ENCODE measurements around the gene BMP6. TPM values are rescaled to one million over a fixed set of nuclear protein-coding genes. Genes with fewer than 3 reads are reported as not detected.
"Not testable (repeated sequence)": the region's sequence is repeated elsewhere in the genome, so short reads cannot be mapped to it uniquely, and the experiment has no call there.

Gene BMP6
- total and polyA plus RNA-seq, 9 donors, result 3.4 to 28.1 (median 8.3) TPM

DNA sequence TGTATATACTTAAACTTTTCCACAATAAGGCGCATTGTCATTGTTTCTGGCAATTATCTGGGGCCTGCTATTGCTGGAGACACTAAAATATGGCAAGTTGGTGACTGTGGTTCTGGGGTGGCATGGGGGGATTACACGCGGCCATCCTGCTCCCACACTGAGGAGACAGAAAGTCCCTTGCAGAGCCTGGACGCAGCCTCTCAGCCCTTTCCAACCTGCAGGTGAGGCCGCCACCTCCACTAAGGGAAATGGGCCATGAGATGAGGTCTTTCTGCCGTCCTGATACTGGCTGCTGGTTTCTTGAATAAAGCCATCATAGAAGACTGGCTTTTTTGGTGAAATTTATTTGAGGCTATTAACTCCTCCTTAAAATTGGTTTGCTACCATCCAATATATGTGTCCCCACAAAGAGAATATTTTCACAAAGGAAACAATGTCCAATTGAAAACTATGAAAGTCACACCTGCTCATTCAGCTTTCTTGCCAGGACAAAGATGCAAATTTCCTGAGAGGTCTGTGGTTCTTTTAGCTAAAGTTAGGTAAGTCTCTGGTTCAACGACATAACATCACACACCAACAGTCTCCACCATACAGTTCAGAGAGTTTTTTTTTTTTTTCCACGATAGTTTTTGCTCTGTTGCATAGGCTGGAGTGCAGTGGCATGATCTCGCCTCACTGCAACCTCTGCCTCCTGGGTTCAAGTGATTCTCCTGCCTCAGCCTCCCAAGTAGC is 171.7 kb downstream of the BMP6 start:
- TF ChIP-seq POLR2A (IDR thresholded peaks at IDR 0.05), result no peak
- TF ChIP-seq, protein P1, sequence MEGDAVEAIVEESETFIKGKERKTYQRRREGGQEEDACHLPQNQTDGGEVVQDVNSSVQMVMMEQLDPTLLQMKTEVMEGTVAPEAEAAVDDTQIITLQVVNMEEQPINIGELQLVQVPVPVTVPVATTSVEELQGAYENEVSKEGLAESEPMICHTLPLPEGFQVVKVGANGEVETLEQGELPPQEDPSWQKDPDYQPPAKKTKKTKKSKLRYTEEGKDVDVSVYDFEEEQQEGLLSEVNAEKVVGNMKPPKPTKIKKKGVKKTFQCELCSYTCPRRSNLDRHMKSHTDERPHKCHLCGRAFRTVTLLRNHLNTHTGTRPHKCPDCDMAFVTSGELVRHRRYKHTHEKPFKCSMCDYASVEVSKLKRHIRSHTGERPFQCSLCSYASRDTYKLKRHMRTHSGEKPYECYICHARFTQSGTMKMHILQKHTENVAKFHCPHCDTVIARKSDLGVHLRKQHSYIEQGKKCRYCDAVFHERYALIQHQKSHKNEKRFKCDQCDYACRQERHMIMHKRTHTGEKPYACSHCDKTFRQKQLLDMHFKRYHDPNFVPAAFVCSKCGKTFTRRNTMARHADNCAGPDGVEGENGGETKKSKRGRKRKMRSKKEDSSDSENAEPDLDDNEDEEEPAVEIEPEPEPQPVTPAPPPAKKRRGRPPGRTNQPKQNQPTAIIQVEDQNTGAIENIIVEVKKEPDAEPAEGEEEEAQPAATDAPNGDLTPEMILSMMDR (IDR thresholded peaks at IDR 0.05), result no peak
- no peak for TF ChIP-seq EP300 (IDR thresholded peaks at IDR 0.05)
- no peak overlapping the region for H3K27ac ChIP-seq
- H3K9me3 ChIP-seq, result no peaks in the 10 kb centered on the region
- H3K4me3 ChIP-seq, result no peak overlapping the region
- H3K36me3 ChIP-seq, result no peaks in the 10 kb centered on the region
- peaks cover 5% of the 10 kb centered on the region for H3K4me1 ChIP-seq (ENCODE audit: insufficient read depth)
- intact Hi-C loops (cut with DNase I), result no loop called here
- no peak for DNase-seq
- WGBS, 3 donors, result 91 to 95% (median 95%) methylated on average over 9 of the region's 9 CpGs
- H3K27me3 ChIP-seq, result no peaks in the 10 kb centered on the region

DNA sequence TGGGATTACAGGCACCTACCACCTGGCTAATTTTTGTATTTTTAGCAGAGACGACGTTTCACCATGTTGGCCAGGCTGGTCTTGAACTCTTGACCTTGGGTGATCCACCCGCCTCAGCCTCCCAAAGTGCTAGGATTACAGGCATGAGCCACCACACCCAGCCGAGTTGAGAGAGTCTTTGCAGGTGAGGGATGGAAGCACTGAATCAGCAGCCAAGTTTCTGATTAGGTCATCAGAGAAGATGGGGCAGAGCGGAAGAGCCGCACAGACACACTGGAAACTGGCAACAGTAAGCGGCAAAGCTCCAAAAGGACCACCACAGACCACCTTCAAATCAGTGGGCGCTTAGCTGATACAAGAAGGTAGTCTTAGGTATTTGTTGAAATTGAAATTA is 172.3 kb downstream of the BMP6 start:
- H3K36me3 ChIP-seq; H3K9me3 ChIP-seq; intact Hi-C loops (cut with DNase I); H3K4me3 ChIP-seq; H3K27ac ChIP-seq; DNase-seq; H3K4me1 ChIP-seq (ENCODE audit: insufficient read depth); H3K27me3 ChIP-seq: not testable (repeated sequence)
- 86 to 89% (median 89%) methylated on average over 8 of the region's 8 CpGs for WGBS, 3 donors

DNA sequence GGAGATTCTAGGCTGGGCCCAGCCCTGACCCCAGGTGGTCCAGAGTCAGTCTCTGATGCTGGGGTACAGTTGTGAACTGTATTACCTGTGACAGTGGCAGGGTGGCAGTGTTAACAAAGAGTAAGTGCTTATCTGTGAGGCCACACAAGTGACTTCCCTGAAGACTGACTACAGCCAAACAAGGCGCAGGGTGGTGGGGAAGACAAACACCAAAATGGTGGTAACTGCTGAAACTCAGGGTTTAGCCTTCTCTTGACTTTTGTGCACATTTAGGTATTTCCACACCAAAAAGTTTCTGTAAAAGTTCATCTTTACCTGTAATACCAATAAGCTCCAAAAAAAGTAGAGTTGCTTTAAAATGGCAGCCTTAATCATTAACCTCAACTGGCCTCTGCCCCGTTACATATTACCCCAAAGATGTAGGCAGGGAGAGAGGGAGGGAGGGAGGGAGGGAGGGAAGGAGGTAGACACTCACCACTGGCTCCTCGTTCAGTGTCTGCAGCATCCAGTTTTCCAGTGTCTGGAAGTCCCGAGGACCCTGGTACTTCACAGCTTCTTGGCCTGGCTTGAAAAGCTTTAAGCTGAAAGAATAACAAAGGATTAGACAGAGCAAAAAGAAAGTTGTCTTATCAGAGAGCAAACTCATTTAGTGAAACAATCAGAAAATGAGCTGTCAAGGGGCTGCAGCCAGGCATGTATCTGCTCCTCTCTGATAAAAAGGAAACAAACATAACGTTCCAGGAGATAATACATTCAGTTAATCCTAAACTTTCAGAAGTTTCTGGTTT is 173.4 kb downstream of the BMP6 start:
- Histone ChIP-seq H3K4me1 (ENCODE audit: insufficient read depth) (peaks cover 5% of the 10 kb centered on the region), H3K36me3 (no peaks in the 10 kb centered on the region), H3K4me3 (no peak overlapping the region), H3K27me3 (no peaks in the 10 kb centered on the region), H3K9me3 (no peaks in the 10 kb centered on the region), H3K27ac (no peak overlapping the region)
- DNase-seq, result no peak
- TF ChIP-seq POLR2A (IDR thresholded peaks at IDR 0.05), result no peak
- TF ChIP-seq EP300 (IDR thresholded peaks at IDR 0.05), result no peak
- TF ChIP-seq, protein P1 (IDR thresholded peaks at IDR 0.05), result no peak
- 28 to 37% (median 36%) methylated on average over 5 of the region's 5 CpGs for WGBS, 3 donors
- intact Hi-C loops (cut with DNase I), result no loop called here

DNA sequence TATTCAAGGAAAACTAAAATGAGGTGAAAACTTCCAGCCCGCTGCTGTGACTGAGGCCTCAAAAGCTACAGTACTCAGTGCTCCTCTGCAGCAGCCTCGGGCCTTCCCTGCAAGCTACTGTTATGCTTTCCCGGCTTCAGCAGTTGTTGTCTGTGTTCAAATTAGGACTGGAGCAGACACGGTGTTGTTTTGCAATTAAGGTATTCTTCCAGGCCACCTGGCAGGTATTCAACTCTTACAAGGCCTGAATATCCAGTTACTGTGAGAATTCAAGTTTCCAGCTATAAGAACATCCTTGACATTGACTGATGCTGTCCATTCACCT is 174.0 kb downstream of the BMP6 start:
- intact Hi-C loops (cut with DNase I), result no loop called here
- H3K27ac ChIP-seq, result no peak overlapping the region
- TF ChIP-seq EP300 (IDR thresholded peaks at IDR 0.05), result no peak
- TF ChIP-seq POLR2A (IDR thresholded peaks at IDR 0.05), result no peak
- TF ChIP-seq, protein P1 (IDR thresholded peaks at IDR 0.05), result no peak
- WGBS, 3 donors, result 6 to 26% (median 7%) methylated on average over 4 of the region's 4 CpGs
- H3K27me3 ChIP-seq, result no peaks in the 10 kb centered on the region
- H3K4me1 ChIP-seq (ENCODE audit: insufficient read depth), result peaks cover 7% of the 10 kb centered on the region
- H3K36me3 ChIP-seq, result no peaks in the 10 kb centered on the region
- no peaks in the 10 kb centered on the region for H3K9me3 ChIP-seq
- no peak for DNase-seq
- no peak overlapping the region for H3K4me3 ChIP-seq

DNA sequence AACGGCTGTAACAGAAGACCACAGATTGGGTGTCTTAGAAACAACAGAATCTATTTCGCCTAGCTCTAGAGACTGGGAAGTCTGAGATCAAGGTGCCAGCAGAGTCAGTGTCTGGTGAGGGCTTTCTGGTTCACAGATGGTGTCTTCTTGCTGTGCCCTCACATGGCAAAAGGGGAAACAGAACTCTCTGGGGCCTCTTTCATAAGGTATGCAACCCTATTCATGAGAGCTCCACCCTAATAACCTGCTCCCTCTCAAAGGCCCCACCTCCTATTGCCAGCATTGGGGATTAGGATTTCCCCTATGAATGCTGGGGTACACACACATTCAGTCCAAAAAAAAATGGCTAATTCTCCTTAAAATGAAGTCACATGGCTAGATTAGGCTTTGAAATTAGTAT is 174.7 kb downstream of the BMP6 start:
- 76 to 89% (median 78%) methylated on average over 2 of the region's 2 CpGs for WGBS, 3 donors
- DNase-seq, result no peak
- Histone ChIP-seq H3K9me3 (no peaks in the 10 kb centered on the region), H3K4me3 (no peak overlapping the region), H3K27me3 (no peaks in the 10 kb centered on the region), H3K4me1 (ENCODE audit: insufficient read depth) (peaks cover 8% of the 10 kb centered on the region), H3K27ac (no peak overlapping the region), H3K36me3 (no peaks in the 10 kb centered on the region)
- no peak for TF ChIP-seq EP300 (IDR thresholded peaks at IDR 0.05)
- TF ChIP-seq, protein P1 (IDR thresholded peaks at IDR 0.05), result no peak
- TF ChIP-seq POLR2A (IDR thresholded peaks at IDR 0.05), result no peak
- intact Hi-C loops (cut with DNase I), result no loop called here

All from ovary (tissue), 9 donors.